Measurements from ENCODE around the gene ANGPTL2.

Gene ANGPTL2

GRCh38 chr9:127131871-127132270, 9.4 kb upstream of the ANGPTL2 start:
- no peaks in the 10 kb centered on the region for H3K36me3 ChIP-seq (ENCODE audit: insufficient read depth, low read length)
- H3K79me2 ChIP-seq (ENCODE audit: insufficient read depth, low read length) = no peaks in the 10 kb centered on the region
- no peaks in the 10 kb centered on the region for H3F3A ChIP-seq (ENCODE audit: insufficient read depth, low read length)
- no peak overlapping the region for H3K4me2 ChIP-seq (ENCODE audit: low read length)
- no peaks in the 10 kb centered on the region for H3K4me1 ChIP-seq (ENCODE audit: insufficient read depth, low read length, severe bottlenecking)
- TF ChIP-seq CTCF (IDR thresholded peaks at IDR 0.05; ENCODE audit: low read length) (no peak), EZH2 (IDR thresholded peaks at IDR 0.05; ENCODE audit: borderline replicate concordance, low read length) (no peak)
- no peaks in the 10 kb centered on the region for H3K9me3 ChIP-seq (ENCODE audit: low read length)
- no peaks in the 10 kb centered on the region for H3K9me2 ChIP-seq (ENCODE audit: low read depth, low read length)
- H3K9ac ChIP-seq (ENCODE audit: low read length) = no peak overlapping the region
- no peaks in the 10 kb centered on the region for H4K20me1 ChIP-seq (ENCODE audit: insufficient read depth, low read length)
- no peak overlapping the region for H2AFZ ChIP-seq (ENCODE audit: low read length)
- no peaks in the 10 kb centered on the region for H3K27me3 ChIP-seq (ENCODE audit: insufficient read depth, low read length)
- no peak overlapping the region for H3K27ac ChIP-seq (ENCODE audit: low read depth, low read length, poor library complexity, severe bottlenecking)
- H3K4me3 ChIP-seq (ENCODE audit: low read depth, low read length, poor library complexity, severe bottlenecking) = no peak overlapping the region

DNA sequence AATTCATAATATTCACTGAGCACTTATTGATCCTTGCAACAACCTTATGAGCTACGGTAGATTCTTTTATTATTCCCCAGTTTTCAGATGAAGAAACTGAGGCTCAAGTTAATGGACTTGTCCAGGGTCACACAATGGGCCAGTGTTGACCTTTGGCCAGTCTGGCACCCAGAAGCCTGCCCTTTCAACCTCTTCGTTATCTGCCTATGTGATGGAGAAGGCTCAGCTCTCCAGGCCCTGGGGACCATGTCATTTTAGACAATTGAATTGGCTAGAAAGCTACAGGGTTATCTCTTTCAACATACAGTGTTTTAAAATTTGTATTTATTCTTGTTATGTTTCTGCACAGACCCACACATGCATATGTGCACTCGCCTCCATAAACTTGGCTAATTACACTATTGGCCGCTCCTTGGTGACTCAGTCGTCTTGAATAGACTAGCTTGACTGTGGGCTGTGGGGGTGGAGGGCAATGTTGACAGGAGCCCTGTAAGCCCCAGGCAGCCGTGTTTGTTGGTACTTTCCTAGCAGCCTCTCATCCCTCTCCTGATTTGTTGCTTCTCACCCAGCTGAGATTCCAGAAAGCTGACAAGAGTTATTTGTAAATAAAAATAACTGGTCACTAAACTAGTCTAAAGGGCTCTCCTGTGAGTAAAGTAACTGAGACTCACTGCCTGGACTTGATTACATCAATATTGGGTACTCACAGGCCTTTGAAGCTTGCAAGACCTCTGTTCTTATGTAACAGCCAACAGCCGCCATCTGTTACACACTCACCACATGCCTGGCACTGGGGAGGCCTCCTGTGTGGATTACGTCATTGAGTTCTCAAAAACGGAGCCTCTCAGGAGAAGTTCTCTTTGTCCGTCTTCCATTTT, 8.5 kb upstream of the ANGPTL2 start:
- Histone ChIP-seq H3K36me3 (ENCODE audit: insufficient read depth, low read length) (no peaks in the 10 kb centered on the region), H3K27me3 (ENCODE audit: insufficient read depth, low read length) (no peaks in the 10 kb centered on the region), H3K79me2 (ENCODE audit: insufficient read depth, low read length) (no peaks in the 10 kb centered on the region), H3K9me2 (ENCODE audit: low read depth, low read length) (no peaks in the 10 kb centered on the region), H2AFZ (ENCODE audit: low read length) (no peak overlapping the region), H3K4me3 (ENCODE audit: low read depth, low read length, poor library complexity, severe bottlenecking) (no peak overlapping the region), H3K27ac (ENCODE audit: low read depth, low read length, poor library complexity, severe bottlenecking) (no peak overlapping the region), H3K4me2 (ENCODE audit: low read length) (no peak overlapping the region), H3K4me1 (ENCODE audit: insufficient read depth, low read length, severe bottlenecking) (no peaks in the 10 kb centered on the region), H3K9me3 (ENCODE audit: low read length) (no peaks in the 10 kb centered on the region), H4K20me1 (ENCODE audit: insufficient read depth, low read length) (no peaks in the 10 kb centered on the region), H3F3A (ENCODE audit: insufficient read depth, low read length) (no peaks in the 10 kb centered on the region), H3K9ac (ENCODE audit: low read length) (no peak overlapping the region)
- TF ChIP-seq CTCF (IDR thresholded peaks at IDR 0.05; ENCODE audit: low read length) (no peak), EZH2 (IDR thresholded peaks at IDR 0.05; ENCODE audit: borderline replicate concordance, low read length) (no peak)

- Histone ChIP-seq H3K36me3 (ENCODE audit: insufficient read depth, low read length) (no peaks in the 10 kb centered on the region), H3K9me2 (ENCODE audit: low read depth, low read length) (no peaks in the 10 kb centered on the region), H3K27me3 (ENCODE audit: insufficient read depth, low read length) (no peaks in the 10 kb centered on the region), H3K79me2 (ENCODE audit: insufficient read depth, low read length) (no peaks in the 10 kb centered on the region), H3K4me2 (ENCODE audit: low read length) (no peak overlapping the region), H2AFZ (ENCODE audit: low read length) (no peak overlapping the region), H3K4me3 (ENCODE audit: low read depth, low read length, poor library complexity, severe bottlenecking) (no peak overlapping the region), H3K9ac (ENCODE audit: low read length) (no peak overlapping the region), H3K4me1 (ENCODE audit: insufficient read depth, low read length, severe bottlenecking) (no peaks in the 10 kb centered on the region), H3K9me3 (ENCODE audit: low read length) (no peaks in the 10 kb centered on the region), H3K27ac (ENCODE audit: low read depth, low read length, poor library complexity, severe bottlenecking) (no peak overlapping the region), H4K20me1 (ENCODE audit: insufficient read depth, low read length) (no peaks in the 10 kb centered on the region), H3F3A (ENCODE audit: insufficient read depth, low read length) (no peaks in the 10 kb centered on the region)
- TF ChIP-seq EZH2 (IDR thresholded peaks at IDR 0.05; ENCODE audit: borderline replicate concordance, low read length) = no peak
- TF ChIP-seq CTCF (IDR thresholded peaks at IDR 0.05; ENCODE audit: low read length) = no peak
Observed at GRCh38 chr9:127130235-127130634, 7.8 kb upstream of the ANGPTL2 start.
